ENCODE results near the gene SLC52A1.

DNA sequence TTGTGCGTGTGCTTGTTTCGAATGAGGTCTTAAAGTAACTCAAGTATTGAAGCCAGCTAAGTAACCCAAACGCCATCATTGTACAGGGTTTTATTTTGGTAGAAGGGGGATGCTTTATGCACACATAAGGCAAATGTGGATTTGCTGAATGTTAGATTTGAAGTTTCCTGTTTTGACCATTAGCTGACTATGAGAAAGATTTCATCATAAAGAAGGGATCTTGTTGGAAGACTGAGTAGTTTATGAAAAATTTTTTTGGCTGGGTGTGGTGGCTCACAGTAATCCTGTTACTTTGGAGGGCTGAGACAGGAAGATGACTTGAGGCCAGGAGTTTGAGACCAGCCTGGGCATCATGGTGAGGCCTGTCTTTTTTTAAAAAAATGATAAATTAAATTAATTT lies 33.0 kb upstream of the SLC52A1 start:
- TF ChIP-seq EZH2 (IDR thresholded peaks at IDR 0.05; ENCODE audit: insufficient read depth, poor library complexity, severe bottlenecking) (no peak), EZH2phosphoT487 (IDR thresholded peaks at IDR 0.05; ENCODE audit: insufficient read depth, low read depth) (no peak)
